H1 (cell line): Measurements from ENCODE around the gene OLA1. TPM values are rescaled to one million over a fixed set of nuclear protein-coding genes. Genes with fewer than 3 reads are reported as not detected.

ENCODE experiments used
- CHD7 ChIP-seq: fragments of 300-600 bp; sonication (generic); IDR thresholded peaks from 2 replicates; pipeline ENCODE4 v1.7.1; 2012; ENCODE audit warnings: low read length, moderate library complexity, mild to moderate bottlenecking, inconsistent platforms; ENCODE audit not compliant: insufficient replicate concordance
- CTCF ChIP-seq, 3 experiments: IDR thresholded peaks; 1 replicate in 2 of 3; 2 replicates in 1 of 3; pipeline versions ENCODE4 v1.5.1 to v1.6.1; 2011; ENCODE audit warnings: low read length in 3 of 3, mild to moderate bottlenecking in 3 of 3, inconsistent platforms in 2 of 3, low read depth in 1 of 3, moderate library complexity in 1 of 3; ENCODE audit not compliant: insufficient read depth in 1 of 3; ENCODE audit errors: control extremely low read depth in 1 of 3
- E2F6 ChIP-seq: IDR thresholded peaks from 2 replicates; pipeline ENCODE4 v1.6.1; 2012; ENCODE audit warnings: inconsistent platforms
- GTF2F1 ChIP-seq: IDR thresholded peaks from 2 replicates; pipeline ENCODE4 v1.6.1; 2012; ENCODE audit warnings: low read depth, low read length, improper control_type of control experiment, borderline replicate concordance
- RXRA ChIP-seq: IDR thresholded peaks from 2 replicates; pipeline ENCODE4 v1.6.1; 2011; ENCODE audit warnings: low read depth, mild to moderate bottlenecking, low read length, moderate library complexity; ENCODE audit not compliant: insufficient read depth
- SIX5 ChIP-seq: IDR thresholded peaks from 2 replicates; pipeline ENCODE4 v1.6.1; 2011; ENCODE audit warnings: mild to moderate bottlenecking, low read depth, low read length
- SP1 ChIP-seq: IDR thresholded peaks from 2 replicates; pipeline ENCODE4 v1.6.1; 2011; ENCODE audit warnings: low read depth, low read length
- SP2 ChIP-seq: IDR thresholded peaks from 2 replicates; pipeline ENCODE4 v1.6.1; 2012; ENCODE audit warnings: mild to moderate bottlenecking, low read length, inconsistent platforms
- TAF7 ChIP-seq: optimal IDR thresholded peaks from 2 replicates; pipeline ENCODE3; 2011; ENCODE audit warnings: low read depth, mild to moderate bottlenecking, inconsistent platforms, low read length, moderate library complexity, borderline replicate concordance
- polyA plus RNA-seq, 7 experiments: library from polyadenylated mRNA; depleted of rRNA in 3 of 7; stranded (reverse) in 5 of 7; unstranded in 2 of 7; fragments of >200 nt in 5 of 7; fragments of 200-250 nt in 2 of 7; gene quantifications; 1 replicate in 5 of 7; 2 replicates in 1 of 7; 4 replicates in 1 of 7; pipeline versions ENCODE4 v1.2.1 to v1.2.3, GENCODE V29; 2011 to 2013; ENCODE audit warnings: missing spikeins in 2 of 7, mixed read lengths in 2 of 7
- total RNA-seq: library from RNA; stranded (reverse); fragmentation: NEBNext Ultra II Directional; extraction: Animal tissue kit (Norgen Biotek cat#: 25700); gene quantifications from 2 replicates; pipeline ENCODE4 v1.2.1, GENCODE V29; 2021

Gene OLA1
- total and polyA plus RNA-seq, 2 of the 8 experiments (the other 6 are each of a cell fraction or from before 2014, with no cell fraction given) = 39.3 to 158 TPM

GRCh38 chr2:174166261-174166660 lies 82.1 kb downstream of the OLA1 start (continued):
- TF ChIP-seq CHD7 (no peak), SP1 (no peak), SIX5 (no peak), SP2 (no peak), TAF7 (no peak), CTCF (IDR thresholded peaks at IDR 0.05; ENCODE audit: control extremely low read depth in 1 of 3, insufficient read depth in 1 of 3, low read depth in 1 of 3, low read length in 3 of 3) (no peak), E2F6 (no peak), RXRA (no peak), GTF2F1 (no peak)
